SIG-M5 (cell line): ENCODE data around the gene MC5R.

Source experiments
- DNase-seq: peaks from one replicate; lab custom pipeline; 2025; lab: John Stamatoyannopoulos, UW

MC5R gene

DNA sequence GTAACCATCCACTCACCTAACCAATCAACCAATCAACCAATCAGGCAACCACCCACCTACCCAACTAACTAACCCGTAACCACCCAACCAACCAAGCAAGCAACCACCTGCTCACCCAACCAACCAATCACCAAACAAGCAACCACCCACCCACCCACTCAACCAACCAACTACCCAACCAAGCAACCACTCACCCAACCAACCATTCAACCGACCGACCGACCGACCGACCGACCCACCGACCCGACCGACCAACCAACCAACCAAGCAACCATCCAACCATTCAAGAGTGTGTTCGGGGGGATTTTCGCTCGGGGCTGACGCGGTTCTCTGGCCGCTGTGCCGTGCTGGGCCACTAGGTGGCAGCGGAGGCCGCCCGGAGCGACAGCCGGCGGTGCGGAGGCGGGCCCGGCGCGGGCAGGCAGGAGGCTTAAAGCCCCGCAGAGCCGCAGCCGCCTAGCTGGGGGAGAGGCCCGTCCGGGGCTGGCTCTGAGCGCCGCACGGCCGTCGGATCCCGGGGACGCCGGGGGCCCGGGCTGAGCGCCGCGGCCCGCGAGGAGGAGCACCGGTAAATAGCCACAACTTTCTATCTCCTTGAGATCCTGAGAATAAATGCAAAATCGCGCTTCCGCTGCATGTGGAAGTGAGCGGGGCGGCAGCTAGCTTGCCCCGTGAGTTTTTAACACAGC, at the start of gene MC5R:
Gene MC5R (plus strand): TSS at position 443 of the 689 bp plus-strand sequence. CDS start 1,617 bp downstream, outside the sequence.
- DNase-seq = no peak

DNA sequence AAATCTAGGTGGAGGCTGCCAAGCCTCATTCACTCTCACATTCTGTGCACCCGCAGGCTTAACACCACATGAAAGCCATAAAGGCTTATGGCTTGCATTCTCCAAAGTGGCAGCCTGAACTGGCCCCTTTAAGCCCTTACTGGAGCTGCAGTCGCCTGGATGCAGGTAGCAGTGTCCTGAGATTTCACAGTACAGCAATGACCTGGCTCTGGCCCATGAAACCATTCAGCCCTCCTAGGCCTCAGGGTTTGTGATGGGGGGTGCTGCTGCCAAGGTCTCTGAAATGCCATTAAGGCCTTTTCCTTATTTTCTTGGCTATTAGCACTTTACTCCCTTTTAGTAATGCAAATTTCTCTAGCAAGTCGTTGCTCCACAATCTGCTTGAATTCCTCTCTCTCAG, 48.9 kb upstream of the MC5R start:
- DNase-seq = no peak

DNA sequence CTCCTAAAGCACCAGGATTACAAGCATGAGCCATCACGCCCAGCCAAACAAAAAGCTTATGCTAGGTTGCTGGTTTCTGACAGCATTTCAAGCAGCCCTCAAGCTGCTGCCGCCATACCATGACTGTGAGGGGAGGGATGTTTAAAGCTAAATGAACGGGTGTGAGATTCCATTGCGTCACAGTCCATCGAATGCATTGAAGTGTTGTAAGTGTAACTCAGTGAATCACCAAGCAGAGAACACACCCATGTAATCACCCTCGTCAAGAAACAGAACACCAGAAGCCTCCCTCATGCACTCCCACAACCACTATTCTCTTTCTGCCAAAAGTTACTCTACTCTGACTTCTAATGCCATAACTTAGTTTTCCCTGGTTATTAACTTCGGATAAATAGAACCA, 32.8 kb upstream of the MC5R start:
- no peak for DNase-seq

DNA sequence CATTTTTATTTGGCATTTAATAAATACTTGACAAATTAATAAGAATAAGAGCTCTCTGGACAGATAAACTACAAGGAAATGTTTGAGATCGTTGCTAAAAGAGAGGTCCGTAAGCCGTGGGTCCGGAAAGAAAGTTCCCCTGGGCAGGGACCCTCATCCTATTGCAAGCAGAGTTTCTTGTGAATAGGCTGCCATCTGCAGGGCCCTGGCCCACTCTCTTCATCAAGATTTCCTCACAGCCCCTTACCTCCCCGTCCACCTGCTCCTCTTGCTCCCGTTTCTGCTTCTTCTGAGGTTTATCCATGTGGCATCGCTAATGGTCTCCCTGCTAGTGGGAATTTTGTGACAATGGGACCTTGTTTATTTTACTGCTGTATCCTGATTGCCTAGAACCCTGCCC, 30.1 kb upstream of the MC5R start:
- DNase-seq = no peak

DNA sequence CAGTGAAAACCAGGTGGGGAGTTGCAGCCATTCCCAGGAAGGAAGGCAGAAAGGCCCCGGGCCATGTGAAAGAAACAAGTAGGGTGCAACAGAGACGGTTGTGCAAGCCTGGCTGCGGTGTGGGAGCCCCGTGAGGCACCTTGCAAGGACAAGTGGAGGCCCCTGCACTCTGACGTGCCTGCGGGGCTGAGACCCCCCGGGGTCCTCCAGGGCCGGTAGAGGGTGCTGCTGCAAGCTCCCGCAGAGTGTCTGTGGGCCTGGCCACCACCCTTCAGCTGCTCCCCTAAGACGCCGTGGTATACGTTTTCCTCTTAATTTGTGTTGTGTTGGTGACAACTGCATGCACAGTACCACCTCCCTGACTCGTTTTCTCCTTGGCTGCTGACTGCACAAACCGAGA, 27.4 kb upstream of the MC5R start:
- no peak for DNase-seq

DNA sequence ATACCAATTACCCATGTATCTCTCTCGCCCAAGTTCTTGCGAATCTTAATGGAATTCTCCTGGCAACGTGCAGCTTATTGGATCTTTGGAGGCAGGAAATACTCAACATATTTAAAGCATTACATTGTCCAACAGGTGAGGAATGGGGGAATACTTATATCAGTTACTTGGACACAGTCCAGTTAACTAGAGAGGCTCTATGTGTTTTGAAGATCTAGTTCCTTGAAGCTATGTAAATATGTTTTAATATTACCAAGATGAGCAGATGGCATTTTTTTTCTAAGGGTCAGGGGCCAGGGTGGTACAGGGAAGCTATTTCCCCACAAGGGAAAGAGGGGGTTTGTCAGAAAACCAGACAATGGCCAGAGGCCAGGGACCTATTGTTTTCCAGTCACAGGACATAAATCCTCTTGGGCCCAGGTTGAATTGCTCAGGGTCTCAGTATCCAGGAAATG, 26.8 kb upstream of the MC5R start:
- DNase-seq = no peak

DNA sequence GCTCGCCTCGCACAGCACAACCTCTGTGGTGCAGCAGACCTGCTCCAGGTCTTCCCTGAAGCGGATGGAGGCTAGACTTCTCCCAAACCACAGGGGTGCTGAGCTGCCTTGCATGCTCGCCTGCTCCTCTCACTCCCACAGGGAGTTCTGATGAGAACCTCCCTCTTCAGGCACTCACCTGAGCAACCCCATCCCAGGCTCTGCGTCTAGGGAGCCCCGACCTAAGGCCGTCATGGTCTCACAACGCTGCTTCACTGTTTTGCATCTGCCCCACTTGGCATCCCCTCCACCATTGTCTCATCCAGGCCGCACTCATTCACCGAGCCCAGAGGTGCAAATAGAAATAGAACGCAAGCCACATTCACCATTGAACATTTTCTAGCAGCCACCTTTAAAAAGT, 24.6 kb upstream of the MC5R start:
- no peak for DNase-seq

DNA sequence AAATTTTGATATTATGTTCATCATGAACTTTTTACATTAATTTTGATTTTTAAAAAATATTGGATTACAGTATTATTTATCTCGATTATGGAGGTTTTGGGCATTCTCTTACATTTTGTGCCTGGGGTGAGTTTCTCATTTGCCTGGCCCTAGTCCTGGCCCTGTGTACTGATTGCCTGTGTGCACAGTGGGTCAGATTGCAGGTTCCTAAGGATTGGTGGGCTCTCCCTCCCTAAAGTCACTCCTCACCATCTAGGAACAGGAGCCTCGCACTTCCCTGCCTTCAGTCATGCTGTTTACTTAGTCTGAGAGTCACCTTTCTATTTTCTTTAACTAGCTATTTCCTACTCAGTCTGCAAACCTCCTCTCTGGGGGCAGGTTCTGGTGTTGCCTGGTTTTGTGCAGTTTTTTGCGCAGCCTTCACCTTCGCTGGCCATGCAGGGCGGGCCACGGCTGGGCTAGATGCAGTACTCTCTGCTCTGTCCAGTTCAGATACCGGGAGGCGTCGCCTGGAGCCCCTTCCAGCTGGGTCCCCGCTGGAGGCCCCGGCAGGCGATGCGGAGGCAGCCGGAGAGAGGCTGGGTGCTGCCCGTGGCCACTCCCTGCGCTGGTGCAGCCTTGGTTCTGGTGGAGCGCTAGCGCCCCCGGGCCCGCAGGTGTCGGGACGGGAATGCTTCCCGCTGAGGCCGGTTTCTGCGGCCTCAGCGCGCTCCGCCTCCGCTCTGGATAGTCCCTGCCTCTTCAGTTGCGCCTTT, 23.3 kb upstream of the MC5R start:
- DNase-seq = no peak

DNA sequence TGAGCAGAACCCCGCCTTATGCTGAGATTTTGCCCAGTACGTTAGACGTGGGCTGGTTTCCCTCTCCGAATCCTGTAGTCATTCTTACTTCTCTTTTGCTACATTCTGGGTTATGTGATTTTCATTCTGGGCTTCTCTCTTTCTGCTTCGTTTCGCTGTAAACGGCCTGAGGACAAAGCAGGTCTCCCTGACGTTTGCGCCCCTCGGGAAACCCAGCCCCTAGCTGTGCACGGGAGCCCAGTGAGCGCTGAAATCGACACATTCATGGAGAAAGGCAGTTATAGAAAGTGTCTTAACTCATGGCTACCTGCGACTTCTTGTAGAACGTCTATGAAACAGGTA, 22.7 kb upstream of the MC5R start:
- DNase-seq = no peak

DNA sequence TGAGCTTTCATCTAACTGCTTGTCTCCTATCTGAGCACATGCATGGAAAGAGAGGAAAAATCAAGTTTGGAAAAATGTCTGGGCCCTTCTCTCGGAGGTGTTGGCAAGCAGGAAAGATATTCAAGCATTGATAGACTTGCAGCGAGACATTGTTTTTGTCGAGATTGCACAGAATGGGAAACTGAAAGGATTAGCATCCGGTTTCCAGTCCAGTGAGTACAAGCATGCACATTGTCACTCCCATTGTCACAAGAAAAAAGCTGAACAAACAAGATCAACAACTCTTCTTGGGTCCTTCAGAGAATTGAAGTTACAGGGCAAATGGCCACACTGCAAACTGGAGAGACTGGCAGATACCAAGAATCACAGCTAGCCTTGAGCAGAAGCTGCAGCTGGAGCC, 19.6 kb upstream of the MC5R start:
- DNase-seq = no peak

DNA sequence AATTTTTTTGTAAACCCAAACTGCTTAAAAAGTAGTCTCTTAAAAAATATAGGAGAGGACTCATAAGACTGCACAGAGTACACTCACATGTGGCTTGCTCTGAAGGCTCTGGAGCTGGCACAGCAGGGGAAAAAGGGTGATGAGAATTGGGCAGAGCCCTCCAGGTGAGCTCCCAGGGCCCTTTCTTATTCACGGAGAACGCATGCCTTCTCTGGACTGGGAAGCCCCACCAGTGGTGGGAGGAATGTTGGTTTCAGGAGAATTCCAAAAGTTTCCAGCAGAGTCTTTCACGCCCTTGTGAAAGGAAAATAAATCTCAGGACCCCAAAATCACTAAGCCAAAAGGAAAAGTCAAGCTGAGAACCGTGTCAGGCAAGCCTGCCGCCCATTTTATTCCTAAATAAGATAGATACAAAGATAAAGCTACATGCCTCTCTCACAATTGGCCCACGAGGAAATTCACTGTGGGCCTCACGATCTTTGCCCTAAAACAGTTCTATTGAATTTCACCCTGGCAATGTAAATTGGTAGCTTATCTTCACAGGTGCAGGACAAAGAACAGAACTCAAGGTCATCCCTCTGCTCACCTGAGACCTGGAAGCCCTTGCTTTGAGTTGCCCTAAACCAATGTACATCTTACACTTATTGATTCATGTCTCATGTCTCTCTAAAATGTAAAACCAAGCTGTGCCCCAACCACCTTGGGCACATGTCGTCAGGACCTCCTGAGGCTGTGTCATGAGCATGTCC, 15.5 kb upstream of the MC5R start:
- no peak for DNase-seq

DNA sequence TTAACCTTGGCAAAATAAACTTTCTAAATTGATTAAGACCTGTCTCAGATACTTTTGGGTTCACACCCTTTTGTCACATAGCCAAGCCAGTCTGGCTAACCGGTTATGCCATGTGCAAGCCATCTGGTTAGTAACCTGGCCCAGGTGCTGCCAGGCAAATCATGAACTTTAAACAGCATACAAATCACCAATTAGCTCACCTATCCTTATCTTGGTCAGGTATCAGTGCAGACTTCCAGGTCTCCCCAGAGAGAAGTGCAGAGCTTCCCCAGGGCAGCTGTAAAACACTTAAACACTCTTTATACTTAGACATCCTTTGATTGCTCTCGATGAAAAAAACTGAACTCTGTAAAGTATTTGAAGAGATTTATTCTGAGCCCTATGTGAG, 14.9 kb upstream of the MC5R start:
- no peak for DNase-seq

DNA sequence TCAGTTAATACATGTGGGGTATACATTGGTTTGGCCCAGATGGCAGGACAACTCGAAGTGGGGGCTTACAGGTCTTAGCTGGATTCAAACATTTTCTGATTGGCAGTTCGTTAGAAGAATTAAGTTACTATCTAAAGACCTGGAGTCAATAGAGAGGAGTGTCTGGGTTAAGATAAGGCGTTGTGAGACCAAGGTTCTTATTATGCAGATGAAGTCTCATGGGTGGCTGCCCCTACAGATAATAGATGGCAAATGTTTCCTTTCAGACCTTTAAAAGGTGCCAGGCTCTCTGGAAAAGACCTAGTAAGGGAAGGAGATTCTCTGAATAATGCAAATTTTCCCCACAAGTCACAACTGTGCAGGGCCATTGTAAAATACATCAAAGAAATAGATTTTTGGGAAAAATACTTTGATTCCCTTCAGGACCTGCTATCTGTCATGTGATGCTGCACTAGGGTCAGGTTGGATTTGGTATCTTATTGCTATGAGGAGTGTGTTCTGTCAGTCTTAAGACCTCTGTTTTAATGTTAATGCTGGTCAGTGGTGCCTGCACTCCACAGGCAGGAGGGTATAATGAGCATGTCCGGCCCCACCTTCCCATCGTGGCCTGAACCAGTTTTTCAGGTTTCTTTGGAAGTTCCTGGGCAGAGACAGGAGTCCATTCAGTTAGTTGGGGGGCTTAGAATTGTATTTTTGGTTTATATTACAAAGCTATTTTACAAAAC, 14.3 kb upstream of the MC5R start:
- no peak for DNase-seq

DNA sequence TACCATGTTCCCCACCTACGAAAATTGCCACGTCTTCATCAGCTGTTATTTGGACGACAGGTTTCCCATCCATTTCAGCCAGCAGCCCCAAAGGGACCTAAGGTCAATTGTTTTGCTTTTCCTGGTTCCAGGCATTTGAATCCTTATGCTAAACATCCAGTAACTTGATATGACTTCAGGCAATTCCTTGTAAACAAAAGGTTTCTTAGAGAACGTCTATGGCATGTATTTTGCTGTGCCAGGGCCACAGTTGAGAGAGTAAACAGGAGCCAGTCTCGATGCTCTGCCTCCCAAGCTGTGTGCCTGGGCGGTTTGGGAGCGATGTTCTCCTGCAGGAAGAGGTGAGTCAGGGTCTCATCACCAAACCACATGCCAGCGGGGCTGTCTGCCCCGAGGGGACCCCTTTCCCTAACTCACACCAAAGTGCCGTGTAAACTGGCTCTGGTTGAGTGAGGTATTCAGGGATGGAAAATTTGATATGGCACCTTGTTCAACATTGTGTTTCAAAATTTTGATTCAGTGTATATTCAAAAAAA, 12.9 kb upstream of the MC5R start:
- no peak for DNase-seq

DNA sequence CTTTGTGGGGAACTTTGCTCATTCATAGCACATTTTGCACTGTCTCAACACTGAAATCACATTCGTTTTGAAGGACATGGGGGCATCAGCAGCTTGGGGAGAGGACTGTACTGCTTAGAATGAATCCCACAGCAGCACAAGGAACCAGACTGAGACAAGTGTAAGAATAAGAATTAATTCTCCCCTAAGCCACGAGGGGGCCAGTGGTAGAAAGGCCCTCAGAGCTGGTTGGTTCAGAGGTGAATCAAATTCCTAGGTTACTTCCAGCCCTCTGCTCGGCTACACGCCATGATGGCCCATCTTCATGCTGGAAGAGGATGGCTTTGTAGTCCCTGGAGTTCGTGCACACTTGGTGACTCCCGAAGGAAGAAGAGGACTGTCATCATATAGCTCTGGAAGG, 12.0 kb upstream of the MC5R start:
- no peak for DNase-seq

DNA sequence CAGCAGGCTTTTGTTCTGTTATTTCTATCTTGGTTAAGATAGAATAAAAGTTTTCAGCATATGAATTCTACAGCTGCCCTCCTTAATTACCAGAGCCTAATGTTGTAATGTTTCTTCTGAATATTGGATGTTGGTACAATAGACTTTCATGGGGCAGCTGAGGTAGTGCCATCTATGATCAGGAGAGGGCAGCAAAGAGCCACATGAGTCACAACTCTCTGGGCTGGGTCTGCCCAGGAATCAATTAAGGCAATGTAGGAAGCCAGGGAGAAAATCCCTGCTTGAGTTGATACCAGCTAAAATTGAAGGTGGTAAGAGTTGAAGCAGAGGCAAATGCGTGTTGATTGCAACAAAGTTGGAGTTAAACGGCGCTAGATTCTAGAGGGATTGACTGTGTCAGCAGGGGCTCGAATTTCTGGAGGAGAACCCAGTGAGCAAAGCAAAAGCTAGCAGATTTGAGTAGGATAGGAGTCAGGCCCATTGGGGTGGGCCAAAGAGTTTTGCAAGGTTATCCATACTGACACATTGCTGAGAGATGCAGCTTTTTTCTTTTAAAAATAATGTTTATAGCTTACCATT, 10.6 kb upstream of the MC5R start:
- DNase-seq = no peak

DNA sequence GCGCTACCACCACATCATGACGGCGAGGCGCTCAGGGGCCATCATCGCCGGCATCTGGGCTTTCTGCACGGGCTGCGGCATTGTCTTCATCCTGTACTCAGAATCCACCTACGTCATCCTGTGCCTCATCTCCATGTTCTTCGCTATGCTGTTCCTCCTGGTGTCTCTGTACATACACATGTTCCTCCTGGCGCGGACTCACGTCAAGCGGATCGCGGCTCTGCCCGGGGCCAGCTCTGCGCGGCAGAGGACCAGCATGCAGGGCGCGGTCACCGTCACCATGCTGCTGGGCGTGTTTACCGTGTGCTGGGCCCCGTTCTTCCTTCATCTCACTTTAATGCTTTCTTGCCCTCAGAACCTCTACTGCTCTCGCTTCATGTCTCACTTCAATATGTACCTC, 2.3 kb downstream of the MC5R start:
- DNase-seq = no peak

DNA sequence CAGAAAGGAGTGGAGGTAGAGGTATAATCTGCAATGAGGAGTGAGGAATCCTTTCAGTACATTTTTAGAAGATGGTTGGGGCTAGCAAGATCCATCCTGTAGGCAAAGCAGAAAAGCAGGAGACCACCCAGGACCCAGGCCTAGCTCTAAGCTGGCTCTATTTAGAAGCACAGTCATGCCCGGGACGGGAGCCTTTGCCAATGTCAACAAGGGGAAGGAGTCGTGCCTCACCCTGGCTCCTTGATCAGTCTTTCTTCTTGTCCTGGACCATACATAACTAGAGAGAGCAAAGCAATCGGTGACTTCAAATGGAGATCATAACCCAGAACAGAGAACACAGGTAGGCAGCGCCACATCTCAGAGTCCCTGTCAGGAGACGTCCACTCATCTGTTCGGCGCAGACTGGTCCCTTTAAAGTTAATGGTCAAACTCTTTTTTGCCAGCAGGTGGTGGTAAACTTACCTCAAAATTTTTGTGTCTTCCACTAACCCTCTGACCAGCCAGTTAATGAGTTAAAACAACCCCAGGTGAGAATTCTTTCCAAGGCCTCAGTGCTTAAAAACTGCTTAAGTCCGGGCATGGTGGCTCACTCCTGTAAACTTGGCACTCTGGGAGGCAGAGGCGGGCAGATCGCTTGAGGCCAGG, 8.0 kb downstream of the MC5R start:
- DNase-seq = no peak

DNA sequence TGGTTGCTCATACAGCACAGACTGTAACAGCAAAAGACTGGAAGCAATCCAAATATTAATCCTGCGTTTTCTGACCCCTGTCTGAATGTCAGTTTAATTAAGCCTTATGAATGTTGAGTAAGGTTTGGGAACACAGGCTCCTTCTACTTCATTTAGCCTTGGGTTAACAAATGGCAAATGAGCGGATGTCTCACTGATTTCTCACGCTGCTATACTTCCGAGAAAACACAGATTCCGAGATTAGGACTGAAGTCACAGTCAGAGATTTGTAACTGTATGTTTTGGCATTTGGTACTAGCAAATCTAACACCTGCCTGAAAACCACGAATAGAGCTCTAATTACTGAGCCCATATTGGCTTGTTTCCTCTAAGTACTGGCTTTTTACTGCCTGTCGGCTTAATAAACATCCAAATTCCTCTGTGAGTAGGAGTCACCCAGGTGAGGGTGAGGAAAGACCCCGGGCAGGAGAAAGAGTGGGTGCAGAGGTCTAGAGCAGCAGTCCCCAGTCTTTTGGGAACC, 10.6 kb downstream of the MC5R start:
- DNase-seq = no peak

DNA sequence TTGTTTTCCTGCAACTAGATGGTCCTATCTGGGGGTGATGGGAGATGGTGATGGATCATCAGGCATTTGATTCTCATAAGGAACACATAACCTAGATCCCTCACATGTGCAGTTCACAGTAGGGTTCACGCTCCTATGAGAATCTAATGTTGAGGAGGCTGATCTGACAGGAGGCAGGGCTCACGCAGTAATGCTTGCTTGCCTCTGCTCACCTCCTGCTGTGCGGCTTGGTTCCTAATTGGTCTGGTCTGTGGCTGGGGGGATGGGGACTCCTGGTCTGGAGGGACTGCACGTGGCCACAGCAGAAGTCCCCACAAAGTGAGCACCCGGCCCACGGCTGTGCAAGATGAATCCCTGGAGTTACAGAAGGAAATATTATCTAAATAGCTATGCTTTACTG, 11.3 kb downstream of the MC5R start:
- DNase-seq = no peak

DNA sequence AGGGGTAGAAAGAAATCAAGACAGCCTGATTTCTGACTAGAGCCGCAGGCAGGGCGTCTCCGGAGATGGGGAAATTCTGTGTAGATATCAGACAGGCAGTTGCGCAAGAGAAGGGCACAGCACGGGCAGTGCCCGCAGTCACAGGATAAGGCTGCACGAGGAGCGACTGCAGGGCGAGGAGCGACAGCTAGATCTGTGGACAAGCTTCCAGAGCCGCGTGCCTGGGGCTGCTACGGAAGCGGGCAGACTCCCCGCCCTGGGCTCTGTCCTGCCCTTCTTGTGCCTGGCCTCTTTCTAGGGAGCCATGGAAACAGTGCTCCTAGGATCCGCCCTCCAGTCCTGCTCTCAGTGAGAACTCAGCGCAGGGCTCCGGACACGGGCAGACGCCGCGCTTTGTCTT, 12.6 kb downstream of the MC5R start:
- DNase-seq = no peak
